NCI-H2196 treated with DMSO at 0.1 percent for 48 hours (cell line): Measurements from ENCODE around the gene SLC25A2.
A peak's percentile ranks its signal among the peaks of the same experiment; 100 is the strongest.
"Not testable (repeated sequence)": the region's sequence is repeated elsewhere in the genome, so short reads cannot be mapped to it uniquely, and the experiment has no call there.

ENCODE experiments used
- DNase-seq: peaks from one replicate; lab custom pipeline; 2025; ENCODE audit not compliant: unreplicated experiment; lab: John Stamatoyannopoulos, UW

The SLC25A2 gene

DNA sequence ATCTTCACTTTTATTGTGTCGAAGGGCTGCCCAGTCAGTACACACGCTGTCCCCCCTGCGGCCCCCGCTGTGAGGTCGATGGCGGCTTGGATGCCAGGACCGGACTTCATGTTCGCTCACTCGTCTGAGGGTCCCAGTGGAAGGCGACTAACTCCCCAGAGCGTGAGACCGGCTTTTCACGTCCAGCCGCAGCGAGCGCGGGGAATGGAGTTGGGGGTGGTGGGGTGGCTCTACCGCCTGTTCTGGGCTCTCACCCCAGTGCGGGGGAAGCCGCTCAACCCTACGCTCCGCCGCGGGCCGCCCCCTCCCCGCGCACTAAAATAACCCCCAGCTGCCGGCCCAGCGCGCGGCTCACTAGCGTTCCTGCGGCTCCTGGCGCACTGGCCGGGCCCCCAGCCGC is at the start of gene SLC25A2:
SLC25A2 (minus strand) TSS at position 294 of the 400 bp plus-strand sequence; CDS start at position 110, 184 bp downstream.
- DNase-seq, result no peak

DNA sequence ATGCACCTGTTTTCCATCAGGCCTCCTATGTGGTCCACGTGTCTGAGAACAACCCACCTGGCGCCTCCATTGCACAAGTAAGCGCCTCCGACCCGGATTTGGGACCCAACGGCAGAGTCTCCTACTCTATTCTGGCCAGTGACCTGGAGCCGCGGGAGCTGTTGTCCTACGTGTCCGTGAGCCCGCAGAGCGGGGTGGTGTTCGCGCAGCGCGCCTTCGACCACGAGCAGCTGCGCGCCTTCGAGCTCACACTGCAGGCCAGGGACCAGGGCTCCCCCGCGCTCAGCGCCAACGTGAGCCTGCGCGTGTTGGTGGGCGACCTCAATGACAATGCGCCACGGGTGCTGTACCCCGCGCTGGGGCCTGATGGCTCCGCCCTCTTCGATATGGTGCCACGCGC is 47.7 kb upstream of the SLC25A2 start:
- no peak for DNase-seq

DNA sequence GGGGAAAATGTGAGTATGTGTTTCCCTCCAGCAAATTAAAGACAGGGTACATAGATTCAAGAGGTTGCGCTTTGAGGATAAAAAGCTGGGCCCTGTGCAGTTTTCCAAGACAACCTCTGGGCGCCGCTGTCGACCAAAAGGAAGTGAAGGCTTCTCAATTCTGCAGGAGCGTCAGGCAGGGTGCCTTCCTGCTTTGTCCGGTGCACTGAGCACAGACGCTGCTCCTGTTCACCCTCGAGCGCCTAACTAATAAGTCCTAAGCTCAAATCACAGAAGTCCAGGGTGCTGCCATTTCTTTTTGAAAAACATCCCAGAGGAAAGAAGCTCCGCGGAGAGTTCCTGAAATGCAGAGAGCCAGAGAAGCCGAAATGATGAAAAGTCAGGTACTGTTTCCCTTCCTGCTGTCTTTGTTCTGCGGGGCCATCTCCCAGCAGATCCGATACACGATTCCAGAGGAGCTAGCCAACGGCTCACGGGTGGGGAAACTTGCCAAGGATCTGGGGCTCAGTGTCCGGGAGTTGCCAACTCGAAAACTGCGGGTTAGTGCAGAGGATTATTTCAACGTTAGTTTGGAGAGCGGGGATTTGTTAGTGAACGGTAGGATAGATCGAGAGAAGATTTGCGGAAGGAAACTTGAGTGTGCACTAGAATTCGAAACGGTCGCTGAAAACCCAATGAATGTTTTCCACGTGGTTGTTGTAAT is 46.2 kb upstream of the SLC25A2 start, which contains the start of gene PCDHGB1:
PCDHGB1 (plus strand) TSS at position 183 of the 703 bp plus-strand sequence; CDS start at position 345, 162 bp downstream.
- DNase-seq, result no peak

DNA sequence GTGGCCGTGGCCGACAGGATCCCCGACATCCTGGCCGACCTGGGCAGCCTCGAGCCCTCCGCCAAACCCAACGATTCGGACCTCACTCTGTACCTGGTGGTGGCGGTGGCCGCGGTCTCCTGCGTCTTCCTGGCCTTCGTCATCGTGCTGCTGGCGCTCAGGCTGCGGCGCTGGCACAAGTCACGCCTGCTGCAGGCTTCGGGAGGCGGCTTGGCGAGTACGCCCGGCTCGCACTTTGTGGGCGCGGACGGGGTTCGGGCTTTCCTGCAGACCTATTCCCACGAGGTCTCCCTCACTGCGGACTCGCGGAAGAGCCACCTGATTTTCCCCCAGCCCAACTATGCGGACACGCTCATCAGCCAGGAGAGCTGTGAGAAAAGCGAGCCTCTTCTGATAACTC is 42.2 kb upstream of the SLC25A2 start:
- not testable (repeated sequence) for DNase-seq

DNA sequence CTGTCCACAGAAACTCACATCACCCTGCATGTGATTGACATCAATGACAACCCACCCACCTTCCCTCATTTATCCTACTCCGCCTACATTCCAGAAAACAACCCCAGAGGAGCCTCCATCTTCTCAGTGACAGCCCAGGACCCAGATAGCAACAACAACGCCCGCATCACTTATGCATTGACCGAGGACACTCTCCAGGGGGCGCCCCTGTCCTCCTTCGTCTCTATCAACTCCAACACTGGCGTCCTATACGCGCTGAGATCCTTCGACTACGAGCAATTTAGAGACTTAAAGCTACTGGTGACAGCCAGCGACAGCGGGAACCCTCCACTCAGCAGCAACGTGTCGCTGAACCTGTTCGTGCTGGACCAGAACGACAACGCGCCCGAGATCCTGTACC is 41.5 kb upstream of the SLC25A2 start:
- no peak for DNase-seq

DNA sequence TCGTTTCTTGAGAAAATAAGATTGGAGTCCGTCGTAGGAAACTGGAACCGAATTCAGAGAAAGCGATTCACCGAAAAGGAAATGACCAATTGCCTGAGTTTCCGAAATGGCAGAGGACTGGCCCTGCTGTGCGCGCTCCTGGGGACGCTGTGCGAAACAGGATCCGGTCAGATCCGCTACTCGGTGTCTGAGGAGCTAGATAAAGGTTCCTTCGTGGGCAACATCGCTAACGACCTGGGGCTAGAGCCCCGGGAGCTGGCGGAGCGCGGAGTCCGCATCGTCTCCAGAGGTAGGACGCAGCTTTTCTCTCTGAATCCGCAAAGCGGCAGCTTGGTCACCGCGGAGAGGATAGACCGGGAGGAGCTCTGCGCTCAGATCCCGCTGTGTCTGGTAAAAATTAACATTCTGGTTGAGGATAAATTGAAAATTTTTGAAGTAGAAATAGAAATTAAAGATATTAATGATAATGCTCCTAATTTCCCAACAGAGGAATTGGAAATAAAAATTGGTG is 40.2 kb upstream of the SLC25A2 start:
- DNase-seq, result no peak

DNA sequence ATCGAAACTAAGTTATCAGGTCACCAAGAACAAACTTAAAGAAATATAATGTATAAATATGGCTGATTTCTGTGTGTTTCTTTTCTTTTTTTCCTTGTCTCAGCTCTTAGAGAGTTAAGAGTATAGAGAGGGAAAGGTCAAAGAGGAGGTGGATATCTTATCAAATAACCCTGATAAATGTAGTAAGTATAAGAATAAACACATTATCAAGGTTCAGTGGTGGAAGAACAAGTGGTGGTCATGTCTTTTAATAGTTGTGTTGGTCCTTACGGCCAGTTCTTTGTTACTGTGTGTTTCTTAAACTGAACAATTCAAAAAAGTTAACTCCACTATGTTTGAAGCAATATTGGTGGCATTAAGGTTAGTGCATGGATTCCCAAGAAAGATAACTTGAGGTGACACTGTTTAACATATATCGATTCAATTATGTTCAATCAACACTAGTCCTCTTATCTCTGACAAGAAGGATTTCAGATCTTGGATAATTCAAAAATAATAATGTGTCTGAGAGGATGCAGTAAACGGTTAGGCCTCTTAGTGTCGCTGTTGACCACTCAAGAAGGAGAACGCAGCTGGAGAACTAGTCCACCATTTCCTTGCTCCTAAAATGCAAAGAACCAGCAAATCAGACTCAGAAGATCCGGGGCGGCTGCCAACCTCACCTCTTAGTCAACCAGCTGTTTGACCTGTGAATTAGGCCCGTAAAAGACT is 39.5 kb upstream of the SLC25A2 start, which contains the start of gene PCDHGA3:
PCDHGA3 (plus strand) TSS at position 588 of the 711 bp plus-strand sequence. CDS start 205 bp downstream, outside the sequence.
- no peak for DNase-seq

DNA sequence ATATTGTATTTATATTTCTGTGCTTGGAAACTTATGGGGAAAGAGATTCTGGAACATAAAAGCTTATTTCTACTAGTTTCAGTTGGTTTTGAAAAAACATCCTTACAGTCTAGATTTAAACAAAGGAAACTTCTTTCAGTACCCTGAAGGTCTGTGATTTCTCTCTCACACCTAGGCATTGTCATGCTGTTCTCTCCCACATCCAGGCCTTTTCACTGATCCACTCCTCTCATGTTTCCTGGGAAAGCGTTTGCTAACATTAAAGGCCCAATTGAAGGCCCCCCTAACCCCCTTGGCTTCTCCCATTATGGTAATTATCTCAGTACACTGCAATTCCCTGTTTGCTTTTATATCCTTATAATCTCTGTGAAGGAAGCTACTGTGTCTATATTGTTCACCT is 38.9 kb upstream of the SLC25A2 start:
- no peak for DNase-seq

DNA sequence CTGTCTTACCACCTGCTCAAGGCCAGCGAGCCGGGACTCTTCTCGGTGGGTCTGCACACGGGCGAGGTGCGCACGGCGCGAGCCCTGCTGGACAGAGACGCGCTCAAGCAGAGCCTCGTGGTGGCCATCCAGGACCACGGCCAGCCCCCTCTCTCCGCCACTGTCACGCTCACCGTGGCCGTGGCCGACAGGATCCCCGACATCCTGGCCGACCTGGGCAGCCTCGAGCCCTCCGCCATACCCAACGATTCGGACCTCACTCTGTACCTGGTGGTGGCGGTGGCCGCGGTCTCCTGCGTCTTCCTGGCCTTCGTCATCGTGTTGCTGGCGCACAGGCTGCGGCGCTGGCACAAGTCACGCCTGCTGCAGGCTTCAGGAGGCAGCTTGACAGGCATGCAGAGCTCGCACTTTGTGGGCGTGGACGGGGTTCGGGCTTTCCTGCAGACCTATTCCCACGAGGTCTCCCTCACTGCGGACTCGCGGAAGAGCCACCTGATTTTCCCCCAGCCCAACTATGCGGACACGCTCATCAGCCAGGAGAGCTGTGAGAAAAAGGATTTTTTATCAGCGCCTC is 37.0 kb upstream of the SLC25A2 start:
- DNase-seq, result not testable (repeated sequence)

DNA sequence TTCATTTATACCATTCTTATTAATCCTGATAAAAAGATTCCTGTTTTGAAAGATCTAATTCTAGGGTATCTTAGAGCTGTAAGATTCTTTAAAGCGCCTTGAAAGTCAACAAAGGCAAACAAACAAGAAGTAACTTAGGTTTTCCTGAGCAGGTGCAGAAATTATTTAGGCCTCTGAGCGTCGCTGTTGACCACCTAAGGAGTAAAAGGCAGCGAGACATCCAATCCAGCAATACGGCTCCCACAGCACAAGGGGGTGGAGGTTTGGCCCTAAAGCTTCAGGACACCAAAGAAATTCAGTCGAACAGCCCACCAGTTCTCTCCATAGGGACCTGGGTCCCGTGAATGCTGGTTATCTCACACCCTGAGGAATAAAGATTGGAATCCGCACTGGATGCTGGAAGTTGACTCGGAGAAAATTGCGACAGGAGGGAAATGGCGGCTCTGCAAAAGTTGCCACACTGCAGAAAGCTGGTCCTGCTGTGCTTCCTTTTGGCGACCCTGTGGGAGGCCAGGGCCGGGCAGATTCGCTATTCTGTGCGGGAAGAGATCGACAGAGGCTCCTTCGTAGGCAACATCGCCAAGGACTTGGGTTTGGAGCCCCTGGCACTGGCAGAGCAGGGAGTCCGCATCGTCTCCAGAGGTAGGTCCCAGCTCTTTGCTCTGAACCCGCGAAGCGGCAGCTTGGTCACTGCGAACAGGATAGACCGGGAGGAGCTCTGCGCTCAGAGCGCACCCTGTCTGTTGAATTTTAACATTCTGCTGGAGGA is 34.9 kb upstream of the SLC25A2 start, which contains the start of gene PCDHGA2:
PCDHGA2 (plus strand) TSS at position 223 of the 769 bp plus-strand sequence.
- DNase-seq, result no peak

DNA sequence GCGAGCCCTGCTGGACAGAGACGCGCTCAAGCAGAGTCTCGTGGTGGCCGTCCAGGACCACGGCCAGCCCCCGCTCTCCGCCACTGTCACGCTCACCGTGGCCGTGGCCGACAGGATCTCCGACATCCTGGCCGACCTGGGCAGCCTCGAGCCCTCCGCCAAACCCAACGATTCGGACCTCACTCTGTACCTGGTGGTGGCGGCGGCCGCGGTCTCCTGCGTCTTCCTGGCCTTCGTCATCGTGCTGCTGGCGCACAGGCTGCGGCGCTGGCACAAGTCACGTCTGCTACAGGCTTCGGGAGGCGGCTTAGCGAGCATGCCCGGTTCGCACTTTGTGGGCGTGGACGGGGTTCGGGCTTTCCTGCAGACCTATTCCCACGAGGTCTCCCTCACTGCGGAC is 28.7 kb upstream of the SLC25A2 start:
- not testable (repeated sequence) for DNase-seq

DNA sequence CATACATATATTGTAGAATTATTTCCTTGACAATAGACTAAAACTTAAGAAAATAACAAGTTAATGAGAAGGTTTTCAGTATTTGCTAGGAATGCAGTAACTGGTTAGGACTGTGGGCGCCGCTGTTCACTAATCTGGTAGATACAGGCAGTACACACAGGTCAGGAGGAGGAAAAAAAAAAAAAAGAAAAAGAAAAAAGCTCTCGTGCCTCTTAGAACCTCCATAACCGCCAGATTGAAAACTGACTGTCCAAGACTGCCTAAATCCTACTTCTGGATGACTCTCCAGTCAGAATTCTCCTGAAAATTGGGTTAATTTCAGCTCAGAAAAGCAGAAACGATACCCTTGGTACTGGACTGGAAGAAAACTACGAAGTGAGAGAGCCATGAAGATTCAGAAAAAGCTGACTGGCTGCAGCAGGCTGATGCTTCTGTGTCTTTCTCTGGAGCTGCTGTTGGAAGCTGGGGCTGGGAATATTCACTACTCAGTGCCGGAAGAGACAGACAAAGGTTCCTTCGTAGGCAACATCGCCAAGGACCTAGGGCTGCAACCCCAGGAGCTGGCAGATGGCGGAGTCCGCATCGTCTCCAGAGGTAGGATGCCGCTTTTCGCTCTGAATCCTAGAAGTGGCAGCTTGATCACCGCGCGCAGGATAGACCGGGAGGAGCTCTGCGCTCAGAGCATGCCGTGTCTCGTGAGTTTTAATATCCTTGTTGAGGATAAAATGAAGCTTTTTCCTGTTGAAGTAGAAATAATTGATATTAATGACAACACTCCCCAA is 26.6 kb upstream of the SLC25A2 start, which contains the start of gene PCDHGA1:
PCDHGA1 (plus strand) TSS at position 216 of the 782 bp plus-strand sequence.
- no peak for DNase-seq

DNA sequence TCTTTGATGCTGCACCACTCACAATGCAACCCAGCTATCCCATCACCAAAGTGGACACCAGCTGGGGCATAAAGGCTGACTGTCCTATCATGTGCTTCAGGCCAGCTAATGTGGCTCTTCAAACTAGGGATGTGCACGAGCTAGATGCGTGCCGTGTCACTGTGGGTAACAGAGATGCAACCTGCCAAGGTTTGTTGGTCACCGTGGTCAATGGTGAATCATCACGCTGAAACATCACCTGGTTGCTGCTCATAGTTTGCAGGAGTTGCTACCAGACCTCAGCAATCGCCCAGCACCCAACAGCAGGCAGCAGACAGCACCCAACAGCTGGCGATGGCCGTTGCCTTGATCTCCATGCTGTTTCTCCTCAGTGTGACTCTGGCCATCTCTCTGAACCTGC is 24.4 kb upstream of the SLC25A2 start:
- DNase-seq, result no peak

DNA sequence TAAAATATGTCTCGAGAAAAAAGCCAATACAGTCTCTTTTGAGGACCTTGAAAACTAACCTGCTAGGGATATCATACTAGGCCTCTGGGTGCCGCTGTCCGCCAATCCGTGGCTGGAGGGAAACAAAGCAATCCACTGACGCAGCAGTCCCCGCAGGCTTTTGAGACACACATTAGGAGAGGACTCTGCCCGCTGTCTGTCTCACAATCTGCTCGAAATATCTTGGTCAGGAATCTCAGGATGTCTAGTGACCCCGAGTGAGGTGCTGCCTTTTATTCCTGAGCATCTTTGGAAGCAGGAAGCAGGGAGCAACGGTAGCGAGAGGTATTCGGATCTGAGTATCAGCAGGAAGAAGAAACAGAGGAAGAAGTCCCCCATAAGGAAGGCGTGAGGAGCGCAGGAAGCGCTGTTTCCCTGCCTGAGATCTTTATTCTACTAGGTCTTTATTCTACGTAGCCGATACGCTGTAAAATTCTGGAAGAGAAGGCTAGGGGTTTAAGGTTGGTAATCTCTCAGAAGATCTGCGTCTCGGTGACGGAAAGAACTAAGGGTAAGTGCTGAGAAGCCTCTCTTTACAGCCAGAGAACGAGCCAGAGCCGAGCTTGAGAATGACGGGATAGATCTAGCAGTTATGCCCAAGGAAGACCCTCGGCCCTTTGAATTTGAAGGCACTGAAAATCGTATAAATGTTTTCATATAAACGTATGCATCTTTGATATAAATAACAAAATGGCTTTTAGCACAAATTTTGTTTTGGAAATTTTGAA is 22.4 kb upstream of the SLC25A2 start:
- DNase-seq, result no peak

DNA sequence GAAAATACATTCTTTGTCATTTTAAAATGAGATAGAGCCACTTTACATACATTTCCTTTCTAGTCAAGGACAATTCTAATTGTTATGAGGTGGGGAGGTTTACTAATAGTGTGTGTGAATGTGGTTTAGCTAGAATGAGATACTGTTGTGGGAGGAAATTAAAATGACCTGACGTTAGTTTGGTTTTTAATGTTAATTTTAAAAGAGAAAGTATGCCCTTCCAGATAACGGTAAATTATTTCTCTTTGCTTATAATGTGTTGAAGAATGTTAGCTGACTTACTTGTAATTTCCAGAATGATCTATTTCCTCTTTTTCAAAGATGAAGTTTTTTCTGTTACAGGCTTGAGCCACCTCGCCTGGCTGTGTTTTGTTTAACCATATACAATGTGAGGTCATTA is 18.4 kb upstream of the SLC25A2 start:
- no peak for DNase-seq

DNA sequence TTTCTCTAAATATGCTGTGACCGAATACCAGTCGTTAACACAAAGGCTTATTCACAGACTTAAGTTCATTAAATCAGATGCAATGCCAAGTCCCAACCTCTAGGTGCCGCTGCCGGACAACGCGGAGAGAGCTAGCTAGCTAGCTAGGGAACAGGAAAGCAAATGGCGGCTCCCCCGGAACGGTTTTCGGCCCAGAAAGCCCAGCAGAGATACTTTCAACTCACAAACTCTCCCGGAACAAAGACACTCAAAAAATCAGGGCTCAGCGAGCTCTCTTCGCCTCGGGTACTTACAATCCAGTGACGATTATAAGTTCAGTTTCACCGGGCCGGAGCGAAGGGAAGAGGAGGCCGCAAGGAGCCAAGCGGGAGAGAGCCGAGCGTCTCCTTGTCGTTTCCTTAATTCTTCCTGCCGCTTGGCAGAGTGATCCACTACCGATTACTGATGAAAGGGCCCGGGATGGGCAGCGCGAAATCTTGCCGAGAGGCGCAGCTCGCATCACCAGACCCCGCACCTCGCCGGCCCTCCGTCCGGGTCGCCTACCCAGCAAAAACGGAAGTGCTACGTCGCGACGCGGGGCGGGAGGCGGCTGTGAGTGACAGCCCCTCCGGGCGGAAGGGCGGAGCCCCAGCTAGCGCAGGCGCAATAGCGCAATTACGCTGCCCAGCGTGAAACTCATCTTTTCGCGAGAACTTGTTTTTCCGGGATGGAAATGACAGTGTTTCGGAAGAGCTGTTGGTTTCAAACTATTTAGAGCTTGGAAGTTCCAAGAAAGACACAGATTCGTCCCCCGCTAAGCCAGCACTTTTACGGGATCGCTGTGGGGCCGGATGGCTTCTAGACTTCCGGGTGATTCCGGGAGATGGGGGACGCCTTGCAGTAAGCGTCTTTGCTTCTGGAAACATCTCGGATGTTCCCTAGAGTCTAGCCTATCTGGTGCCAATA is 16.6 kb upstream of the SLC25A2 start, which contains the start of gene TAF7:
TAF7 (minus strand) TSS at position 560 of the 945 bp plus-strand sequence. CDS start 740 bp downstream, outside the sequence.
- DNase-seq, result peak; percentile 68

DNA sequence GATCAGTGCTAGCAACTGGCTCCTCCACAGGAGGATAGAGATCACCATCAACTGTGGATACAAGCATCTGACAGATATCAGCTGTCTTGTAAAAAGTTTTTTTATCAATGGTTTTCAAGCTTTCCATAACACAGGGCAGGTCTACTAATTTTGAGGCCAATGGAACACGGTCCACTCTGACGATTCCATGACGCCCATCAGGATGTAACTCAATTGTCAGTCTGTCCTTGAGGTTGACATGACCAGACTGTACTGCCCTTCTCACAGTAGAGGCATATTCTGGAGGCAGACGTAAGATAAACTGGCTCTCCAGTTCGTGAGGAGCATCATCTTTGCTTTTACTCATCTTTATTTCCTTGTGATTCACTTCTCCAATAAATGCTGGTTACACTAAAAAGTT is 15.8 kb upstream of the SLC25A2 start:
- DNase-seq, result no peak

DNA sequence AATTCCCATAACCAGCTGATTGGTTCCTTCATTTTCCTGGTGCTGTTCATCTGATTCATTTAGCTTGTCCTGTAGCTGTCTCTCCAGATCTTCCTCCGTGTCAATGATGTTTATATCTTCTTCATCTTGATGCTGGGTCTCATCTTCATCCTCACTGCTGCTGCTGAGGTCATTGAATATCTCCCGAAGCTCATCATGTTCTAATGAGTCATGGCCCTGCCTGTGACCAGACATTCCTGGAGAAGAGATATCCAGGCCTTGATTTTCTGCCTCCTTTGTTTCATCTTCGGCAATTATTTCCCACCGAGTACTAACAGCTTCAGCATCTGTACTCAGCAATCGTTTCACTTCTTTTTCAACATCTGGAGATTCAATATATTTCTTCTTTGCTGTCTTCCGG is 15.4 kb upstream of the SLC25A2 start:
- DNase-seq, result no peak
